Fibroblast of the aortic adventitia (primary cell): ENCODE measurements around the gene GCLC. TPM values are rescaled to one million over a fixed set of nuclear protein-coding genes. Genes with fewer than 3 reads are reported as not detected.

ENCODE experiments used
- DNase-seq: peaks from one replicate; pipeline ENCODE4 v3.0.0-alpha.2; 2010; ENCODE audit warnings: low read depth
- H3K4me3 ChIP-seq: 2 replicates; pipeline ENCODE4 v1.5.1; 2011; ENCODE audit warnings: low read depth, mild to moderate bottlenecking, control low read depth, low read length, moderate library complexity
- CTCF ChIP-seq: IDR thresholded peaks from 2 replicates; pipeline ENCODE4 v1.5.1; 2011; ENCODE audit warnings: mild to moderate bottlenecking, low read length, control low read depth, inconsistent platforms; ENCODE audit not compliant: insufficient read depth
- total RNA-seq: library from RNA; depleted of rRNA; stranded (reverse); fragments of >200 nt; gene quantifications from 2 replicates; pipeline ENCODE4 v1.2.3, GENCODE V29; 2012; ENCODE audit warnings: low replicate concordance

Gene GCLC
- total RNA-seq, 1 donor: 21.1 TPM

GRCh38 chr6:53497905-53498304, 47.0 kb downstream of the GCLC start:
- DNase-seq: no peak
- TF ChIP-seq CTCF: no peak
- no peak overlapping the region for H3K4me3 ChIP-seq

GRCh38 chr6:53496797-53497375, 48.0 kb downstream of the GCLC start:
- peak; percentile 81 for DNase-seq
- H3K4me3 ChIP-seq: no peak overlapping the region
- no peak for TF ChIP-seq CTCF

- no peak for TF ChIP-seq CTCF
- DNase-seq: no peak
Observed at GRCh38 chr6:53495506-53496499, 49.1 kb downstream of the GCLC start.

GRCh38 chr6:53494076-53494475, 50.8 kb downstream of the GCLC start:
- peak; percentile 57 for DNase-seq
- no peak for TF ChIP-seq CTCF
- no peak overlapping the region for H3K4me3 ChIP-seq

More at GRCh38 chr6:53495506-53496499, 49.1 kb downstream of the GCLC start:
- no peak overlapping the region for H3K4me3 ChIP-seq

GRCh38 chr6:53493635-53494025, 51.3 kb downstream of the GCLC start:
- H3K4me3 ChIP-seq: peak overlapping the region; percentile 53
- no peak for TF ChIP-seq CTCF
- peak; percentile 77 for DNase-seq

GRCh38 chr6:53492860-53493634, 51.9 kb downstream of the GCLC start:
- DNase-seq: peak; percentile 83
- peak overlapping the region; percentile 53 for H3K4me3 ChIP-seq
- TF ChIP-seq CTCF: peak; percentile 75
